Measurements from ENCODE around the gene RAP2A.

Gene RAP2A

DNA sequence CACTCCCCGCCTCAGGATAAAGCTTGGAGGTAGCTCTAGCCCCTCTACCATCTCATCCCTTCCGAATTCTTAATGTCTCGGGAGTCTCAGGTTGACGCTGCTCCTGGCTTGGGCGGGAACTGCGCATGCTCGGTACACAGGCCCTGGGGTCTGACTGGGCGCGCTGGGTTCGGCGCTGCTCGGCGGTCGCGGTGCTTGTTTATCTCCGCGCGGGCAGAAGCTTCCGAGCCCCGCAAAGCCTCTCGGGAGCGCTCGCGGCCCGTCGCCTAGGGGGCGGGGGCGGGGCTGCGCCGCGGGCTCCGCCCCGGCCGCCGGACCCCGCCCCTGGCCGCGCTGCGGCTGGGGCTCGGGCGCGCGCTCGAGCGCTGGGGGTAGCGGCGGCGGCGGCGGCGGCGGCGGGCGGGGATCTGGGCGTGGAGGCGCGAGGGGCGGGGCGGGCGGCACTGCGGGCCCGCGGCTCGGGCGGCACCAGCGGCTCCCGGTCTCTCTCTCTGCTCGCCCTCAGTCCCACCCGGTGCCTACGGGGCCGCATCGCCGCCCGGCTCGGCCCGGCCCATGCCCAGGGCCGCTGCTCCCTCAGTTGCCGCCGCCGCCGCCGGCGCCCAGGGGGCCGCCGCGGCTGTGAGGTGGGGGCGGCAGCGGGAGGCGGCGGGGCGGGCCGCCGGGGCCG is at the start of gene RAP2A:
Gene RAP2A (plus strand): TSS at position 443 of the 670 bp plus-strand sequence. CDS start 302 bp downstream, outside the sequence.
- DNase-seq (ENCODE audit: low read depth) = peak; percentile 84

DNA sequence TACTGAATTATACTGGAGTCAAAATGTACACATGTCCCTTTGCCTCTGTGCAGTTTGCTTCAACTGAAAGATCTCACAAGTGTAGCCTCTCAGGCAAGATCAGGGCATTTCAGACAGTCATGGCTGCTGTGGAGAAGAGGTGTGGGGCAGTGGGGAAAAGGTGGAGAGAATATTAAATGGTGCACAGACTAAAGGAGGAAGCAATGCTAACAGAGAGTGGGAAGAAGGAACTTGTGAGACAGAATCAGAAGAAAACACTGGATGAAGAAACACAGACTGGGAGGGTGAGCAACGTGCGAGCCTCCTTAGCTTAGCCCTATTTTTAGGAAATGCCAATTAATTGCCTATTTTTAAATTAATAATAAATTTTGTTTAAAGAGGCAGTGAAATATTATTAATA is 49.6 kb upstream of the RAP2A start:
- no peak for DNase-seq (ENCODE audit: low read depth)

DNA sequence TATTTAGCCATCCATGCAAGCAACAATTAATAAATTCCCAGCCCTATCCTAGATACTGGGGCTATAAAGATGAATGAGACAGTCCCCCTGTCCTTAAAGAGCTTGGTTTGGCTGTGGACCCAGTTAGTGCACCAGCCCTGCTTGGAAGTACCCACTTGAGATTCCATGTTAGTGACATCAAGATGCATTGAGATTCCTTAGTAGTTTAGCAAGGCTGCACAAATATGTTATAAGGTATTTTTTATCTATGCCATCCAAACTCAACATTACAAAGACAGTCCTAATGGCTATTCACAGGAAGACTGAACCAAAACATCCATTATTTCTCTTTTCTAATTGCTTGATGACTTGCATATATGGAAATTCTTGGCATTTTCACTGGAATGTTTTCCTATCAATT is 48.8 kb upstream of the RAP2A start:
- no peak for DNase-seq (ENCODE audit: low read depth)

GRCh38 chr13:97385854-97386253 is 48.1 kb upstream of the RAP2A start:
- no peak for DNase-seq (ENCODE audit: low read depth)

GRCh38 chr13:97386801-97387484 is 47.0 kb upstream of the RAP2A start:
- no peak for DNase-seq (ENCODE audit: low read depth)

GRCh38 chr13:97387485-97387839 is 46.5 kb upstream of the RAP2A start:
- DNase-seq (ENCODE audit: low read depth) = no peak

GRCh38 chr13:97387890-97388289 is 46.1 kb upstream of the RAP2A start:
- DNase-seq (ENCODE audit: low read depth) = no peak

DNA sequence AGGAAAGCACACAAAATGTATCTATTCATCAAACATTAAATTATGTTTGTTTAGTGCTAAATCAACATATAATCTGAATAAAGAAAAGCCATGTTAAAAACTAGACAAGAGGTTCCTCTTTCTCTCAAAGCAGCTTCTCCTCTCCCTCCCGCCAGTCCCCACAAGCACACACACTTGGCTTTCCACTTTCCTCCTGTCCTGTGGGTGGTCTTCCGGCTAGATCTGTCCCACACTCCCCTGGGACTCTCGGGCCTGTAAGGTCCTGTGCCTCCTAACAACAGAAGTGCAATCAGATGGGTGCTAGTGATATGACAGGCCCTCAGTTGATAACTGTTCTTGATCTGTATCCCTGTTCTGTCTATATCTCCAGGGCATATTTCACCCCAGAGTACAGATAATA is 45.6 kb upstream of the RAP2A start:
- no peak for DNase-seq (ENCODE audit: low read depth)

- DNase-seq (ENCODE audit: low read depth) = no peak
Observed at GRCh38 chr13:97390941-97391600, 42.9 kb upstream of the RAP2A start.

- no peak for DNase-seq (ENCODE audit: low read depth)
Observed at GRCh38 chr13:97392020-97392419, 41.9 kb upstream of the RAP2A start.

DNA sequence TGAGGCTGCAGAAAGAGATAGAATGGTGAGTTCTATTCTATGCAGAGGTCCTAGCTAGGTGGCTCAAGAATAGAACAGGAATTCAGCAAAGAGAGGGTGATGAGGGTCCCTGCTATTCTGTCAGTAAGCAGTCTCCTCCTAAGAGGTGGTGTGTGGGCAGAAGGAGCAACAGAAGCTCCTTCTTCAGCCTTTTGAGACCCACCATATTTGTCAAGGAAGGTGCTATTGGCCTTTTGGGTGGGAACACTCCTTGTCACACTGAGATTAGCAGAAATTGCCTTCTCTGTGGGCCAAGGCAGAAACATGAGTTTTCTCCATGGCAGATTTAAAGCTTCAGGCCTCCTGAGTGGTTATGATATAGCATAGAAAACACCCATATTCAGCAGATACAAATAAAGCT is 39.4 kb upstream of the RAP2A start:
- DNase-seq (ENCODE audit: low read depth) = no peak

- DNase-seq (ENCODE audit: low read depth) = no peak
Observed at GRCh38 chr13:97395447-97396136, 38.4 kb upstream of the RAP2A start.

DNA sequence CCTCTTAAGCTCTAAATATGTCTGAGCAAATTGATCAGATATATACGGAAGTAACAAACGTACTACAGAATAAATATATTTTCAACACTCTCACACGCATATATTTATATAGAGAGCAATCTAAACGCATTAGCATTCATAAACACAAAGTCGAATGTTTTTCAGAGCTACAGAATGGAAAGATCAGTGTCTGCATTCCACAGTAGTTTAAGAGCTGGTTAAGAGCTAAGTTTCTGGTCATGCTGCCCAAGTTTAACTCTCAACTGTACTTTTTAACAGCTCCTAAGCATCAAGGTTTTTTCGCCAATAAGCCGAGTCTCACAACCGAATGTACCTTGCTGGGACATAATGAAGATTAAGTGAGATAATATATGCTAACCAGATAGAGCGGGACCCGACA is 36.7 kb upstream of the RAP2A start:
- DNase-seq (ENCODE audit: low read depth) = no peak

DNA sequence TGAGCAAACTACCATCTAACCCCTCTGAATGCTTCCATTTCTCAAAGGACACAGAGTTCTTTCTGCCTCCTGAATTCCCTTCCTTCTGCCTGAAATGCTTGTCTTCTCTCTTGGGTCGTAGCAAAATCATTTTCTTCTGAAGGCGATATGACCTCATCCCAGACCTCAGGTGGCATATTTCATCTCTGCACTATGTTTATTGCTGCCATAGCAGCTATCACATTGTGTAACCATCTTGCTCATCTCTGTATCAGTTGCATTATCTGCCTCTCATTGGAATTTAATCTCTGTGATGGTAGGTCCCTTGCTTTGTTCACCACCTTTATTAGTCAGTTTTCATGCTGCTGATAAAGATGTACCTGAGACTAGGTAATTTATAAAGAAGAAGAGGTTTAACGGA is 32.5 kb upstream of the RAP2A start:
- no peak for DNase-seq (ENCODE audit: low read depth)

- no peak for DNase-seq (ENCODE audit: low read depth)
Observed at GRCh38 chr13:97403893-97404750, 29.8 kb upstream of the RAP2A start.

- no peak for DNase-seq (ENCODE audit: low read depth)
Observed at GRCh38 chr13:97407540-97407939, 26.4 kb upstream of the RAP2A start.

DNA sequence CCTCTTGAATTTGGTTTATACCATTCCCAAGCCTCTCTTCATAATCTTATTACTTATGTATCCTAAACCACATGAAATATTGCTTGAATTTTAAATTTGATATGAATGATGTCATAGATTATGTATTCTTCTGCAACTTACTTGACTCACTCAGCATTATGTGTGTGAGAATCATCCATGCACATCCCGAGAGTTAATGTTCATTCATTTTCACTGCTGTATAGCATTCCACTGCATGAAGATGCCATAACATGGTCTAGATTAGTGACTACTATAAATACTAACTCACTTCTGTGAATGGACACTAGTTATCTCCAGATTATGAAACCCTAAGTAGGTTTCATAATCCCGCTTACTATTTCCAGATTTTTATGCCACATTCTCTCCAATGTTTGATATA is 25.0 kb upstream of the RAP2A start:
- no peak for DNase-seq (ENCODE audit: low read depth)

DNA sequence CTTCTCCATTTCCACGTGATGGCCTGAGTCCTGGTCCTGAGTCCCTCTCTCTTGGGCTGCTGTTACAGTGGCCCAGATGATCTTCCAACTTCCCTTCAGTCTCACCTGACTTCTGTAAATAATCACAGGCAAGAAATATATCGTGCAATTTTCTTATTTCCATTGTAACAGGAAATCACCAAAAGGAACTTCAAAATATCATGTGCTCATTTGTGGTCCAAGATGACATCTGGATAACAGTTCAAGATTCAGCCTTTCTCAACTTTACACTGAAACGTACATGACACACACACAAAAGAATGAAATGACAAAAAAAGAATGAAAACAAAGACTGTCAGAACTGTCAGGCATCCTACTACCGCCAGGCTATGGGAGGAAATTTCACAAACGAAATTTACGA is 22.0 kb upstream of the RAP2A start:
- no peak for DNase-seq (ENCODE audit: low read depth)

GRCh38 chr13:97413694-97414093 is 20.3 kb upstream of the RAP2A start:
- no peak for DNase-seq (ENCODE audit: low read depth)

GRCh38 chr13:97414392-97414791 is 19.6 kb upstream of the RAP2A start:
- no peak for DNase-seq (ENCODE audit: low read depth)

GRCh38 chr13:97417698-97418097 is 16.3 kb upstream of the RAP2A start:
- no peak for DNase-seq (ENCODE audit: low read depth)
